Mesothelial cell of epicardium (in vitro differentiated cells): ENCODE results near the gene MYL10. TPM values are rescaled to one million over a fixed set of nuclear protein-coding genes. Genes with fewer than 3 reads are reported as not detected.
A peak's percentile ranks its signal among the peaks of the same experiment; 100 is the strongest.
"Not testable (repeated sequence)": the region's sequence is repeated elsewhere in the genome, so short reads cannot be mapped to it uniquely, and the experiment has no call there.

Experiments
- DNase-seq, 2 experiments: peaks; one replicate each; pipeline ENCODE4 v3.0.0; 2021; ENCODE audit warnings: low spot score in 2 of 2; ENCODE audit not compliant: unreplicated experiment in 2 of 2
- H3K27ac Mint-ChIP-seq: 2 replicates; pipeline ENCODE4 v1.8.0; 2021; ENCODE audit warnings: mixed read lengths
- H3K27me3 Mint-ChIP-seq: 2 replicates; pipeline ENCODE4 v1.8.0; 2021; ENCODE audit warnings: low read depth, mixed read lengths
- H3K36me3 Mint-ChIP-seq: 2 replicates; pipeline ENCODE4 v1.8.0; 2021; ENCODE audit warnings: mixed read lengths
- H3K4me1 Mint-ChIP-seq: 2 replicates; pipeline ENCODE4 v1.8.0; 2021; ENCODE audit warnings: mixed read lengths
- H3K4me3 Mint-ChIP-seq: 2 replicates; pipeline ENCODE4 v1.8.0; 2021; ENCODE audit warnings: mild to moderate bottlenecking, moderate library complexity, mixed read lengths
- H3K9me3 Mint-ChIP-seq: 2 replicates; pipeline ENCODE4 v1.8.0; 2021; ENCODE audit warnings: mixed read lengths
- total RNA-seq: library from RNA; stranded (reverse); gene quantifications from 3 replicates; pipeline ENCODE4 v1.2.1, GENCODE V29; 2021
- TF ChIP-seq, protein P1 (sequence below): fragments of 200-600 bp; sonication (generic); IDR thresholded peaks from one replicate; pipeline ENCODE4 v1.5.0; 2021; ENCODE audit warnings: antibody characterized with exemption; ENCODE audit not compliant: unreplicated experiment

The MYL10 gene
- total RNA-seq, 1 donor from 2014 or later: not detected

DNA sequence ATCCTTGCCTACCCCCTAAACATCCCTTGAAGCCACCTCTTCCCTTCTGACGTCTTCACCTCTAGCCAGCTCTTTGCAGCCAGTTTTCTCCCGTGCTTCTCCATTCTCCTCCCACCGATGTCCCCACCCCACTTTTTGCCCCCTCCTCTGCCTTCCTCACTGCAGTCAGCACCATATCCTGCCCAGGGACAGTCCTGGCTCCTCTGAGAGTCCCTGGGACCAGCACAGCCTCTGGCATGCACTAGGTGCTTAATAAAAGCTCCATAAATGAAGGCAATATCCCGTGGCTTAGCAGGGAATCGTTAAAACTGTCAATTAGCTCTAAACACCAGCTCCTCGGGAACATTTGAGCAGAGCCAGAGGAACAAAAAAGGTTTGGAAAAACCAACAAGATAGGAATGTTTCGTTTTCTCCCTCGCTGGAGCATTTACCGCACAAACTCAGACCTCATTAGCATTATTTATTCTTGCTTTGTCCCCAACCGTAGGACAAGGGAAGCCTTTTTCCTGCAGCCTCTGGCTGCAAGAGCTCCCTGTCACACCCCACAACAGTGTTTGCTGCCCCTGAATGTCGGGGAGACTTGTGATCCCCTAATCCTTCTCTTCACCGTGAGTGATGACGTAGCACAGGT, 16.1 kb downstream of the MYL10 start:
- H3K36me3 Mint-ChIP-seq: no peaks in the 10 kb centered on the region
- peaks cover 18% of the 10 kb centered on the region for H3K4me1 Mint-ChIP-seq
- no peak overlapping the region for H3K4me3 Mint-ChIP-seq
- peaks cover 30% of the 10 kb centered on the region for H3K27me3 Mint-ChIP-seq
- TF ChIP-seq, protein P1, sequence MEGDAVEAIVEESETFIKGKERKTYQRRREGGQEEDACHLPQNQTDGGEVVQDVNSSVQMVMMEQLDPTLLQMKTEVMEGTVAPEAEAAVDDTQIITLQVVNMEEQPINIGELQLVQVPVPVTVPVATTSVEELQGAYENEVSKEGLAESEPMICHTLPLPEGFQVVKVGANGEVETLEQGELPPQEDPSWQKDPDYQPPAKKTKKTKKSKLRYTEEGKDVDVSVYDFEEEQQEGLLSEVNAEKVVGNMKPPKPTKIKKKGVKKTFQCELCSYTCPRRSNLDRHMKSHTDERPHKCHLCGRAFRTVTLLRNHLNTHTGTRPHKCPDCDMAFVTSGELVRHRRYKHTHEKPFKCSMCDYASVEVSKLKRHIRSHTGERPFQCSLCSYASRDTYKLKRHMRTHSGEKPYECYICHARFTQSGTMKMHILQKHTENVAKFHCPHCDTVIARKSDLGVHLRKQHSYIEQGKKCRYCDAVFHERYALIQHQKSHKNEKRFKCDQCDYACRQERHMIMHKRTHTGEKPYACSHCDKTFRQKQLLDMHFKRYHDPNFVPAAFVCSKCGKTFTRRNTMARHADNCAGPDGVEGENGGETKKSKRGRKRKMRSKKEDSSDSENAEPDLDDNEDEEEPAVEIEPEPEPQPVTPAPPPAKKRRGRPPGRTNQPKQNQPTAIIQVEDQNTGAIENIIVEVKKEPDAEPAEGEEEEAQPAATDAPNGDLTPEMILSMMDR: no peak
- no peaks in the 10 kb centered on the region for H3K9me3 Mint-ChIP-seq
- no peak for DNase-seq
- H3K27ac Mint-ChIP-seq: no peak overlapping the region

DNA sequence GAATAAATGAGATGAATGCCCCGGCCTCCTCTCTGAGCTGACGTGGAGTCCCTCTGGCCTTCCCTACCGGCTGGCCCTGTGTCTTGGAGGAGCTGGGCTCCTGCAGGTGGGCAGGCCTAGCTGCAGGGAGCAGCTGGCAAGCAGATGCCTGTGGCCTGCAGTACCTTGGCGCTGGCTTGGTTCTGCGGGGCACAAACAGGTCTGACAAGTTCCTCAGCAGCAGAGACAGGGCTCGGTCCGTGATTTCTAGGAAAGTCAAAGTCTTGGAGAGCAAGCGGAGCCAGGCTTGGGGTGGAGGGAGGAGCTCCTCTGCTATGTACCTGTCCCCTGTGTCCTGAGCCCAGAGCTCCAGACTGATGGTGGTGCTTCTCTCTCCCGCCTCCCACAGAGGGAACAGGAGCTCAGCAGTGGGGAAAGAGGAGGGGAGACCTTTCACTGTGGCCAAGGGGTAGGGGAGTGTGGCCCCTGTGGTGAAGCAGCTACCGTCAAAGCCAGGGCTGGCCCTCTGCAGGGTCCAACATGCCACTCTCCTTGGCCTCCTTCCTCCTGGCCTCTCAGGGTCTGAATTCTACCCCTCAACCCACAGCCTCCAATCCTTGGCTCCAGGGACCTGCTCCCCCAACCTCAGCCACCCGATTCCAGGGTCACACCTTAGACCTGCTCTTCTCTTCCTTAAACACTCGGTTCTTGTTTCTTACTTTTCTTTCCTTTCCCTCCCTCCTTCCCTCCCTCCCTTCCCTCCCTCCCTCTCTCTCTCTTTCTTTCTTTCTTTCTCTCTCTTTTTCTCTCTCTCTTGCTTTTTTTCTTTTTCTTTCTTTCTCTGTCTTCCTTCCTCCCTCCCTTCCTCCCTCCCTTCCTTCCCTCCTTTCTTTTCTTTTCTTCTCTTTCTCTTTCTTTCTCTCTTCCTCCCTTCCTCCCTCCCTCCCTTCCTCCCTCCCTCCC, 20.1 kb downstream of the MYL10 start:
- TF ChIP-seq, protein P1: no peak
- H3K9me3 Mint-ChIP-seq: no peaks in the 10 kb centered on the region
- H3K27ac Mint-ChIP-seq: no peak overlapping the region
- peaks cover 13% of the 10 kb centered on the region for H3K27me3 Mint-ChIP-seq
- H3K4me3 Mint-ChIP-seq: no peak overlapping the region
- H3K36me3 Mint-ChIP-seq: no peaks in the 10 kb centered on the region
- peak in 1 of 2 experiments; percentile 65 for DNase-seq
- H3K4me1 Mint-ChIP-seq: peaks cover 24% of the 10 kb centered on the region

DNA sequence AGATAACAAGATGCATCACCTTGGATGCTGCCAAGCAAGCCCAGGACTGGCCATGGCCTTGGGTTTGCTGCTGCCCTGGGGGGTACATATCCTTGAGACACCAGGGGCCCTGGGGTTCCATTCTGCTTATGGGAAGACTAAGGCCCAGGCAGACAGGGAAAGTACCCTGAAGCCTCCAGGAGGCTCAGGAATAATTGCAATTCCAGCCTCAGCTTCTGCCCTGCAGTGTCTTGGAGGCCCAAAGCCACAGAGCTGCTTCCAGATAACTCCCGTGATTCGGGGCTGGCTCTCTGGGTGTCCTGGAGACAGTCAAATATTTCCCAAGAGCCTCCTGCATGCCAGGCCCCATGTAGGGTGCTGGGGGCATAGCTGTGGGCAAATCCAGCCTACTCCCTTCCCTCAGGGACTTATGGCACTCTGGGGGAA, 22.6 kb downstream of the MYL10 start:
- Mint-ChIP-seq H3K4me3 (no peak overlapping the region), H3K36me3 (no peaks in the 10 kb centered on the region)

DNA sequence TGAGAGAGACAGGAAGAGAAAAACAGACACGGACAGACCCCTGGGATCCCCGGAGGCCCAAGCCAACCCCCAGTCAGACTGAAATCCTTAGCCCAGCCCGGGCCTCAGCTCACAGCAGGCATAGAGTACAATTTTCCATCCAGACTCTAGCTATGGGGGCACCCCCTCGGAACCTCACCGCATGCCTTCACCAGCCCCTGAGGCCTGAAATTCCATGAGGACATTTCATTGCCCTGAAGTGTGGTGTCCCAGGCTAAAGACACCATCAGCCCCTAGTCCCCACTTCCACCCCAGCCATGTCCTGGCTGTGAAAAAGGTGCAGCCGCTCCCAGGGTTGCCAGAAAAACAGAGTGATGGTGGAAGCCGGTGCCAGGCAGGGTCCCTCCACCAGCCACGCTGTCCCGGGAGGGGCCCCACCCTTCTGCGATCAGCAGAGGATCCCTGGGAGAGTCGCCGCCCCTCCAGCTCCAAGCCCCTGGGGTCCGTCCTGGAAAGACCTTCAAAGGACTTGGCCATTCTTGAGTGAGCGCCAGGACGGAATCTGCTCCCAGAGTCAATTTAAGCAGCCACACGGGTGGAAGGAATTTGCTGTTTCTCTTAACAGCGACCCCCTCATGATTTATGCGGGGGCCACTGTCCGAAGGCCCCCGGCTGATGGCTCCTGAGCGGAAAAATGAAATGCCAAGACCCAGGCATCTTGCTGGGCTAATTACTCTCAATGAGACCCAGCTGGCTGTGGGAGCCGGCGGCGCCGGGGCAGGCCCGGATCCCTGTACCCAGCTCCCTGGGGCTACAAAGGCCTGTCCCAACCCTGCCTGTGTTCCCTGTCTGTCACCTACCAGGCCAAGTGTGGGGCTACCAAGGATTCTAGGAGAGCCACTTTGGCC, 23.2 kb downstream of the MYL10 start:
- Mint-ChIP-seq H3K9me3 (no peaks in the 10 kb centered on the region), H3K4me1 (peaks cover 30% of the 10 kb centered on the region), H3K27ac (peak overlapping the region; percentile 73), H3K36me3 (no peaks in the 10 kb centered on the region), H3K27me3 (peaks cover 16% of the 10 kb centered on the region), H3K4me3 (no peak overlapping the region)
- DNase-seq: no peak
- TF ChIP-seq, protein P1: no peak

More for the DNA sequence above, 22.6 kb downstream of the MYL10 start:
- no peak overlapping the region for H3K27ac Mint-ChIP-seq
- peaks cover 29% of the 10 kb centered on the region for H3K4me1 Mint-ChIP-seq
- DNase-seq: no peak
- peaks cover 9% of the 10 kb centered on the region for H3K27me3 Mint-ChIP-seq
- no peaks in the 10 kb centered on the region for H3K9me3 Mint-ChIP-seq
- TF ChIP-seq, protein P1: no peak

DNA sequence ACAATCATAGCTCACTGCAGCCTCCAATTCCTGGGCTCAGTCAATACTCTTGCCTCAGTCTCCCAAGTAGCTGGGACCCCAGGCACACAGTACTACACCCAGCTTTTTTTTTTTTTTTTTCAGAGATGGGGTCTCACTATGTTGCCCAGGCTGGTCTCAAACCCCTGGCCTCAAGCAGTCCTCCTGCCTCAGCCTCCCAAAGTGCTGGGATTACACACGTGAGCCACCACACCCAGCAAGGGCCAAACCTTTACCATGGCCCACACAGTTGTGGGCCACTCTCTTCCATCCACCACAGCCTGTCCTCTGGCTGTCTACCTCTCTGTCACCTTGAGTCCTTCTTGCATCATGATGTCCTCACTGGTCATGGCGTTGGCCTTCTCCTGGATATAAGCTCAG, 24.2 kb downstream of the MYL10 start:
- not testable (repeated sequence) for DNase-seq, H3K9me3 Mint-ChIP-seq, H3K36me3 Mint-ChIP-seq, H3K4me3 Mint-ChIP-seq
- Mint-ChIP-seq H3K4me1 (peaks cover 30% of the 10 kb centered on the region), H3K27ac (peak overlapping the region; percentile 73), H3K27me3 (peaks cover 17% of the 10 kb centered on the region)
